ENCODE results near the gene CNIH2.
"Not testable (repeated sequence)": the region's sequence is repeated elsewhere in the genome, so short reads cannot be mapped to it uniquely, and the experiment has no call there.

Gene CNIH2

GRCh38 chr11:66277471-66278362 is at the start of gene CNIH2:
Gene CNIH2 (plus strand): TSS chr11:66278175. CDS start chr11:66278457, 282 bp downstream.
- peak in 1 of 2 donors; percentile 17 for DNase-seq (ENCODE audit: low read depth in 2 of 2)

- DNase-seq (ENCODE audit: low read depth in 2 of 2), result no peak
These were observed 49.5 kb upstream of the CNIH2 start for GRCh38 chr11:66228521-66228920.

GRCh38 chr11:66230156-66230555 is 47.8 kb upstream of the CNIH2 start:
- DNase-seq (ENCODE audit: low read depth in 2 of 2), result no peak

GRCh38 chr11:66230978-66231377 is 47.0 kb upstream of the CNIH2 start:
- DNase-seq (ENCODE audit: low read depth in 2 of 2), result no peak

GRCh38 chr11:66231561-66231960 is 46.4 kb upstream of the CNIH2 start:
- no peak for DNase-seq (ENCODE audit: low read depth in 2 of 2)

- no peak for DNase-seq (ENCODE audit: low read depth in 2 of 2)
These were observed 45.2 kb upstream of the CNIH2 start for GRCh38 chr11:66232769-66233168.

- no peak for DNase-seq (ENCODE audit: low read depth in 2 of 2)
These were observed 44.7 kb upstream of the CNIH2 start for GRCh38 chr11:66233301-66233700.

GRCh38 chr11:66235141-66235540 is 42.8 kb upstream of the CNIH2 start:
- DNase-seq (ENCODE audit: low read depth in 2 of 2), result no peak

GRCh38 chr11:66237867-66238266 is 40.1 kb upstream of the CNIH2 start:
- no peak for DNase-seq (ENCODE audit: low read depth in 2 of 2)

- no peak for DNase-seq (ENCODE audit: low read depth in 2 of 2)
These were observed 39.1 kb upstream of the CNIH2 start for GRCh38 chr11:66238786-66239413.

- no peak for DNase-seq (ENCODE audit: low read depth in 2 of 2)
These were observed 38.5 kb upstream of the CNIH2 start for GRCh38 chr11:66239511-66239910.

- no peak for DNase-seq (ENCODE audit: low read depth in 2 of 2)
These were observed 37.8 kb upstream of the CNIH2 start for GRCh38 chr11:66239998-66240780.

GRCh38 chr11:66240781-66241136 is 37.2 kb upstream of the CNIH2 start:
- DNase-seq (ENCODE audit: low read depth in 2 of 2), result no peak

- DNase-seq (ENCODE audit: low read depth in 2 of 2), result no peak
These were observed 35.7 kb upstream of the CNIH2 start for GRCh38 chr11:66242095-66242765.

- no peak for DNase-seq (ENCODE audit: low read depth in 2 of 2)
These were observed 34.0 kb upstream of the CNIH2 start for GRCh38 chr11:66243782-66244535.

- no peak for DNase-seq (ENCODE audit: low read depth in 2 of 2)
These were observed 30.7 kb upstream of the CNIH2 start for GRCh38 chr11:66247295-66247694.

- no peak for DNase-seq (ENCODE audit: low read depth in 2 of 2)
These were observed 30.2 kb upstream of the CNIH2 start for GRCh38 chr11:66247801-66248200.

- DNase-seq (ENCODE audit: low read depth in 2 of 2), result no peak
These were observed 29.1 kb upstream of the CNIH2 start for GRCh38 chr11:66248903-66249302.

GRCh38 chr11:66251809-66252208 is 26.2 kb upstream of the CNIH2 start:
- DNase-seq (ENCODE audit: low read depth in 2 of 2), result no peak

- DNase-seq (ENCODE audit: low read depth in 2 of 2), result not testable (repeated sequence)
These were observed 24.9 kb upstream of the CNIH2 start for GRCh38 chr11:66253081-66253480.

GRCh38 chr11:66258473-66258893 is 19.5 kb upstream of the CNIH2 start:
- no peak for DNase-seq (ENCODE audit: low read depth in 2 of 2)
